Activated T-cell treated with anti-CD3 and anti-CD28 coated beads, Interleukin-2, amount 50 U/mL, for 48 hours (primary cell): ENCODE data around the gene PEAR1.
A peak's percentile ranks its signal among the peaks of the same experiment; 100 is the strongest.

Experiments used
- DNase-seq, 2 experiments: peaks; one replicate each; pipeline ENCODE4 v3.0.0-alpha.2; 2020

Gene PEAR1, protein sequence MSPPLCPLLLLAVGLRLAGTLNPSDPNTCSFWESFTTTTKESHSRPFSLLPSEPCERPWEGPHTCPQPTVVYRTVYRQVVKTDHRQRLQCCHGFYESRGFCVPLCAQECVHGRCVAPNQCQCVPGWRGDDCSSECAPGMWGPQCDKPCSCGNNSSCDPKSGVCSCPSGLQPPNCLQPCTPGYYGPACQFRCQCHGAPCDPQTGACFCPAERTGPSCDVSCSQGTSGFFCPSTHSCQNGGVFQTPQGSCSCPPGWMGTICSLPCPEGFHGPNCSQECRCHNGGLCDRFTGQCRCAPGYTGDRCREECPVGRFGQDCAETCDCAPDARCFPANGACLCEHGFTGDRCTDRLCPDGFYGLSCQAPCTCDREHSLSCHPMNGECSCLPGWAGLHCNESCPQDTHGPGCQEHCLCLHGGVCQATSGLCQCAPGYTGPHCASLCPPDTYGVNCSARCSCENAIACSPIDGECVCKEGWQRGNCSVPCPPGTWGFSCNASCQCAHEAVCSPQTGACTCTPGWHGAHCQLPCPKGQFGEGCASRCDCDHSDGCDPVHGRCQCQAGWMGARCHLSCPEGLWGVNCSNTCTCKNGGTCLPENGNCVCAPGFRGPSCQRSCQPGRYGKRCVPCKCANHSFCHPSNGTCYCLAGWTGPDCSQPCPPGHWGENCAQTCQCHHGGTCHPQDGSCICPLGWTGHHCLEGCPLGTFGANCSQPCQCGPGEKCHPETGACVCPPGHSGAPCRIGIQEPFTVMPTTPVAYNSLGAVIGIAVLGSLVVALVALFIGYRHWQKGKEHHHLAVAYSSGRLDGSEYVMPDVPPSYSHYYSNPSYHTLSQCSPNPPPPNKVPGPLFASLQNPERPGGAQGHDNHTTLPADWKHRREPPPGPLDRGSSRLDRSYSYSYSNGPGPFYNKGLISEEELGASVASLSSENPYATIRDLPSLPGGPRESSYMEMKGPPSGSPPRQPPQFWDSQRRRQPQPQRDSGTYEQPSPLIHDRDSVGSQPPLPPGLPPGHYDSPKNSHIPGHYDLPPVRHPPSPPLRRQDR

DNA sequence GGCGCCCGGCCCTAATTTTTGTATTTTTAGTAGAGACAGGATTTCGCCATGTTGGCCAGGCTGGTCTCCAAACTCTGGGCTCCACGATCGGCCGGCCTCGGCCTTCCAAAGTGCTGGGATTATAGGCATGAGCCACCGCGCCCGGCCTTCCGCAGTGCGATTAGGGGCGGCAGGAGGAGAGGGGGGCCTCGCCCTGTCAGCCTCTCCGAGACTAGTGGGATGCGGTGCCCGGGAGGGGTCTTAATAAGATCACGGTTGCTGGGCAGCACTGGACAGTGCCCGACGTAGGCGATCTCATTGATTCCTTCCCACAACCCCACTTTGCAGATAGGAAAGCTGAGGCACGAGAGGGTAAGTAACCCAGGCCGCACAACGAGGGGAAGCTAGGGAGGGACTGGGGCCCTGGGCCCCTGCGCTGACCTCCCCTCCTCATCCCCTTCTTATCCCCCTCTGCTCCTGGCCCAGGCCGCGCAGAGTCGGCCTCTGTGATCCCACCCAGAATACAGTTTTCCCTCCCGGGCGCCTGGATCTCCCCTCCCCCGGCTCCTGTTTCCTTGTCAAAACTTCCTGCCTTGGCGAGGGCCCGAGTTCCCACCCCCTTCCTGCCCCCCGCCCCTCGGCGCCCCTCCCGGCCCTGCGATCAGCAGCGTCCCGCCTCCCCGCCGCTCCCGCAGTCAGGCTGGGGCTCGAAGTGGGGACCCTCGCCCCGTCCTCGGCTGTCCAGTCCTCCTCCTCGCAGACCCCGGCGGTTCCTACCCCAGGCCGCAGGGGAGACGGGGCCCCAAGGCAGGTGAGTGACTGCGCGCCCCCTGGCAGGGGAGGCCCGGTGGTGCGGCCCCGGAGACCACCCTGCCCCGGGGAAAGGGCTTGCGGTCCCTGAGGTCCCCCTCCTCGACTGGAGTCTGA lies at the start of gene PEAR1:
Gene PEAR1, plus strand, starts transcription at position 671 of the 906 bp plus-strand sequence. CDS start 10,209 bp downstream, outside the sequence.
- DNase-seq: no peak

DNA sequence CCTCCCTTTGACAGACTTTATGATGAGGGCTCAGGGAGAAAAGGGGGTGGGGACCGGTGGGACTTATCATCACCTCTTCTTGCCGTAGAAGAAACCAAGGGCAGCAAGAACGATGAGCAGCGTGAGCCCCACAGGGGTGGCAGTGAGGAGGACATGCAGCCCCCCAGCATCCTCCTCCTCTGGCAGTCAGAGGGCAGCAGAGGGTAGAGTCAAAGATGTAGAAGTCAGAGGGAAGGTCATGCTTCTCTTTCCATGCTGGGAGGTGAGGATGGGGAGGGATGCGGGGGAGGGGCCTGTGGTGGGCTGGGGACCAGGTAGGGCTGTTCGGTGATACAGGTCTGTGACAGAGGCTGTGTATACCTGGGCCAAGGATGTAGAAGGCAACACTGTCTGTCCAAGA lies 49.4 kb upstream of the PEAR1 start:
- DNase-seq: no peak

DNA sequence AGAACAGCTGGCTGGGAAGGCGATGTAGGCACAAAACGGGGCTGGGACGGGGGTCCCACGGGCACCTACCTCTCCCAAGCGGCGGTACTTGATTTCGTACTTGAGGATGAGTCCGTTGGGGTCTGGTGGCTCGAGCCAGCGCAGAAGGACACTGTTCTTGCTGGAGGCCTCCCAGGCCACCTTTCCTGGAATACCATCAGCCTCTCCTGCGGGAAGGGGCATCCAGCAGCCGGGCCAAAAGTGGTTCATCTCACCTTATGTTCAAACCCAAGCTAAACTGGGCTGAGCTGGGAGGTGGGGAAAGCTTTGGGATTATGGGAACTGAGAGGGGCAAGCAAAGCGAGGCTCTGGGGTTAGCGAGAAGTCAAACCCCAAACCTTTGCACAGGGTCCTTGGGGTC lies 48.9 kb upstream of the PEAR1 start:
- no peak for DNase-seq

DNA sequence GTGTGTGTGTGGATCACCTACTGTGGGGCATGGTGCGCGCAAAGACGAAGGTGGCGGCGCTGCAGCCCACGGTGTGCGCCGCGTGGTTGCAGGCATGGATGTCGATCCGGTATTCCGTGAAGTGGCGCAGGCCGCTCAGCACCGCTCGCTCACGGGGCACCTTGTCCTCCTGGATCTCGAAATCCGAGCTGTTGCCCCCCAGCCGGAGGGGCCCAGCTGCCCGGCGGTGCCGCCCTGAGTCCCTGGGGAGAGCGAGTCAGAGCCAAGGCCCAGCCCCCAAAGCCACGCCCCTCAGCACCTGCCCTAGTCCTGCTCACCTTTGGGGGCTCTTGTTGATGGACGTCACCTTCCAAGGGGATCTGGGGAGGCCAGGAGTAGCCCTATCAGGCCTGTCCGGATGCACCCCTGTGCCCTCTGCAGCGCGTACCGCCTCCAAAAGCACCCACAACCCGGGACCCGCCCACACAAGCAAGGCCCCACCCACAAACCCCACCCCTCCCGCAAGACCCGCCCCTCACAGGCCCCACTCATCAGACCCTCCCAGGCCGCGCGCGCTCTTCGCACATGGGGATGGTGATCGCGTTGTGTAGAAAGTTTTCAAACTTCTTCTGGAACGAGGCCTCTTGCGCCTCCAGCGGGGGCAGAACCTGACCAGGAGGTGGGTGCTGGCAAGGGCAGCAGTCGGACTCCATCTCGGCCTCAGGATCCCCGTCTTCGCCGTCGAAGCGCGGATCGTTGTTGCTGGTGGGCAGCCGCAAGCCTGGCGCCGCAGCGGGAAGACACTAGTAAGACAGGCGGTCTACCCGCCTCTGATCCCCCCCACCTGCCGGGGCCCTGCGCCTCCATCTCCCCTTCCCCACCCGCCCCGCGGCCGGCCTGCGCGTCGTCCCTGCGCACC lies 48.2 kb upstream of the PEAR1 start:
- peak; percentile 65 to 67 for DNase-seq

DNA sequence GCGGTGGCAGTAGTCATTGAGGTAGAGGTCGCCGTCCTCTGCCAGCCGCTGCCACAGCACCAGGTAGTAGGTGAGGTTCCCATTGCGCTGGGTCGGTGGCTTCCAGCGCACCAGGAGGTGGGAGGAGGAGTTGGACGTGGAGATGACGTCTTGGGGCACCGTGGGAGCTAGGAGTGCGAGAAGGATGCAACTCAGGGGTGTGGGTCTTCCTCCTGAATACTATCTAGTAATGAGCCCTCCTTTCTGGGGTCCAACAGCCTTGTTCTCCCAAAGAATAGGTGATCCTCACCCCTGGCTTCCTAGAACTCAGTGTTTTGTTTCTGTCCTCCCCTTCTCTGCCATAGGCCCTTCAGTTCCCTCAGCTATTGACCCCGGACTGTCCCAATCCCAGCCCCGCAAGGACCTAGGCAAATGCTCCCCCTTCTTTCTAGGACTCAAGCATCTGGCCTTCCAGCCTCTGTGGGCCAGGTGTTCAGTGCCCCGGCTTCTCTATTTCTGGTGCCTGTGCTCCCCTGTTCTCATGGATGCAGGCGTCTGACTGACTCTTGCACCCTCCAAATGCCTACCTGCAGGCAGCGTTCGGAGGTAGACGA lies 47.5 kb upstream of the PEAR1 start:
- no peak for DNase-seq

DNA sequence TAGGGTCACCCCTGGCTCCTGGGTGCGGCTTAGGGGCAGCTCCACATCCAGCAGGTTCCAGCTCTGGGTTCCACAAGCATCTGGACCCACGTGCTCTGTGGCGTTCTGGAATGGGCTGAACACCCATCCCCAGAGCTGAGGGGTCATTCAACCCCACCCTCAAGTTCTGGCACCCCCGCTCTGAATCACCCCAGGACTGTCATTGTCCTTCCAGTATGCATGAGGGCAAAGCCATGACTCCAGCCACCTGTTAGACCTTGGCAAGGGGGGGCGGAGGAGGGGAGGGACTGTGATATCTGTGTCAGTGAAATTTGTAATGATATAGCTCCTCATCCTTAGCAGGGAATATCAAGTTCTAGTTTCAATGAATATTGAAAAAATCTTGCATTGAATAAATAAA lies 46.9 kb upstream of the PEAR1 start:
- DNase-seq: no peak

DNA sequence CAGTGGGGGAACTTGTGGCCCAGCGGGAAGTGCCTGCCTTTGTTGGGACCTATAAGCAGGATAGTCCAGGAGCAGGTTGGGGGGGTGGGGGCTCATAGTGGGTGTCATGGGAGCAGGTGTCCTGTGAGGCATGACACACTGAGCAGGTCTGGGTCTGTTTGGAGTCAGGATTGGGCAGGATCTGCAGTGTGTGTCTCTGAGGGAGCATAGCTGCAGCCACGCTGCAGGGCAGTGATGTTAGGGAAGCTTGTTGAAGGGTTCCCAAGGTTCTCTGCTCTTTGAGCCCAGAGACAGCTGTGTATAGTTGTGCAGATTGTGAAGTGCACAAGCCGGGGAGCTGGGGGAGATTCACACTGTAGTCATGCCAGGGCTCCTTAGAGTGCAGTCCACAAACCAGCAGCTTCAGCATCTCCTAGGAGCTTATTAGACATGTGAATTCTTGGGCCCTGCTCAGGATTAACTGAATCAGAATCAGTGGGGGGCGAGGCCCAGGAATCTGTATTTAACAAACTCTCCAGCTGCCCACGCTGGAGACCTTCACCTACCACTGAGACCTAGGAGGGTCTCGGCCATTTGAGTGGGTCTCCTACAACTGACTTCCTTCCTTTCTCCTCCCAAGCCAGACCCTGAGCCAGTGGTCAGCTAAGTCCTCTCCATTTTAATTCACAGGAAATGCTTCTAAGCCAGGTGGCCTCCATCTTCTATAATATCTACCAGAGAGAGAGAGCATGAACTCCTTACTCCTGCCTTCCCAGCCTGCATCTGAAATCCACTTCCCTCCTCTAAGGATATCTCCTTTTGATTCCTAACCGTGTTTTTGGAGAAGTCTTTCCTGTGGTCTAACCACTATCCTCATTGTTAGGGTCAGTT lies 45.7 kb upstream of the PEAR1 start:
- no peak for DNase-seq

DNA sequence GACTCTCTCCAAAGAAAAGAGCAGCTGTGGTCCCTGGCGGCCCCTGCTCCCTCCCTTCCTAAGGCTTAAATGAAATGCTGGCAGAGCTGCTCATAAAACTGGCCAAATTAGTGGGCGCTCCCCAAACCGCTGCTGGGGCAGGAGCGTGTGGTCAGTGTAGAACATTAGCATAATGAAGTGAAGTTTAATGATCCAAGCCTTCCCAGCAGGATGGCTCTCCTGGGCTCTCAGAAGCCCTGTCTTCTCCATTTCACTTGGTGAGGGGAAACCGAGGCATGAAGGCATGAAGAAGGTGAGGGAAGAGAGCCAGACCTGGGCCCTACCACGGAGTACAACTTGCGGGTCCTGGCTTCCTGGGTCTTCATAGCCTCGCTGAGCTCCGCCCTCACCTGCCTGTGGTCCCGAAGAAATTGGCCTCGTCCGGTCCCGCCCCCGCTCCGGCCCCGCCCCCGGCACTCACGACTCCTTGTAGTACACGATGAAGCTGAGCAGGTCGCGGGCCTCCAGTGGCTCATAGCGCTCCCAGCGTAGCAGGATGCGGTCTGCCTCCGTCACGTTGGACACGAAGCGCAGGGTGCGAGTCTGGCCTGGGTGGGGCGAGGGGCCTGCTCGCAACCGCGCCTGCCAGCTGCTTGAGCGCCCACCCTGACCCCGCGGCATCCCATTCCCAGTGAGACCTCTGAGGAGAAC lies 44.9 kb upstream of the PEAR1 start:
- DNase-seq: peak; percentile 79 to 81

DNA sequence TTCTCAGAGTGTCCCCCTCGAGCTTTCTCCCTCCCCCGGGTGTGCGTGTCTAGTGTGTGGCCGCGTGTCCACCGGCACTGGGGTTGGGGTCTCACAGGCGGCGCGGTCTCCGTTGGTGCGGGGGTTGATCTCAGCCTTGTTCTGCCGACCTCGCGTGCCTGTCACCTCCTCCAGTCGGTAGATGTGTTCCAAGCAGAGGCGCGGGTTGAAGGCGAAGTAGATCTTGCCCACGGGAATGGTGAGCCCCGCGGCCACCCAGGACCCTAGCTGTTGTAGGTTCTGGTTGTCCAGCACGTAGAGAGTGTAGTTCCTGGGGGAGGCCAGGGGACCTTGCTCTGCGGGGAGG lies 44.4 kb upstream of the PEAR1 start:
- no peak for DNase-seq

DNA sequence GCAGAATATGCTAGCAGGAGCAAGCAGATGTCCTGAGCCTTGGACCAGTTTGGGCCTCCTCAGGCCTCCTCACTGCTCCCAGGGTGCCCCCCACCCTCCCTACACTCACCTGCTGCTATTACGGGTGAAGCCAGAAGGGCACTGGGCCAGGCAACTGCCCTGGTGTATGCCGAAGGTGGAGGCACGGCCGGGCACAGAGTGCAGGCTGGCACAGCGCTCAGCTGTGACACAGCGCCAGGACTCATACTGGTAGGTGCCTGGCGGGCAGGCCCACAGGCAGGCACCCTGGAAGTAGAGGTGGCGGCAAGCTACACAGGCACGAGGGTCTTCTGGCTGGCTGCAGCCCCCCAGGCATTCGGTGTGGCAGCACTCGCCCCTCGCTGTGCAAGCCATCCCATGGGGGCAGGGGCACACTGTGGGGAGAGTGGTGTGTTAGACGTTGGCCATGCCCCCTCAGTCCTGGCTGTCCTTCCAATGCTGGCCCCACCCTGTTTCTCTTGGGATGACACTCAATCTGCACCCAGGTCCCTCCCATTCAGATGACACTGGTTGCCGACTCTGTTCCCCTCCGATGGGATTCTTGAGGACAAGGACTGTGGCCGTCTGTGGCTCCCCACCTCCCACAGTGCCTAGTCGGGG lies 41.6 kb upstream of the PEAR1 start:
- DNase-seq: no peak

DNA sequence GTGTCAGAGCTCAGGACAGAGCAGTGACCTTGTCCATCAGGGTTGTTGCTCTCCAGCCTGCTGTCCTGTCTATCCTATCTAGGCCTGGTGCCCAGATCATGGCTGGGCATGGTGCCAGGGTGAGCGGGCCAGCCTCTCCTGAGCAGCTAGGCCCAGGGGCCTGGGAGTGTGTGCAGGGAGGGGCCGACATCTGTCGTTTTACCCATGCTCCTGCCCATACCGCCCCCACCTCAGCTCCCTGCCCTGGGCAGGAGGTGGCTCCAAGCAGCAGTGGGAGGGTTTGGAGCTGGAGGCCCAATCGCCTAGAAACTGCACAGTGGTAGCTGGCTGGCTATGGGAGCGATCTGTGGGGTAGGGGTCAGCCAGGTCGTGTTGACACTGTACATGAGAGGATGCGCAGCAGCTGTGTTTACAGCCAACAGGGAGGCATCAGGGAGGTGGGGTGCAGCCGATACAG lies 41.1 kb upstream of the PEAR1 start:
- no peak for DNase-seq

DNA sequence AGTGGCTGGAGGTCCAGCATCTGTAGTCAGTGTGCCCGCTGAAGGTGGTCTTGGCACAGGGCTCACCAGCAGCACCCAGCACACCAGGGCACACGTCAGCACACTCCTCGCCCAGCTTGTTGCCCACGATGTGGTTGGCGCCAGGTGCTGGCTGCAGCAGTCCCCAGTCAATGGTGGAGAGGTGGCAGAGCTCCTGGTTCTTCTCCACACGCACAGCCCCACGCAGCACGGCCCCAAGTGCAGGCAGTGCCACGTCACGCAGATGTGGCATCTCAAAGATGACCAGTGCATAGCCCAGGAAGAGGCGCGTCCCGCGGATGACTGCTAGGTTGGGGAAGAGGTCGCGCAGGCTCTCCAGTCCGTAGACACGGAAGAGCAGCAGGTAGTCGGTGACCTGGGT lies 39.8 kb upstream of the PEAR1 start:
- DNase-seq: no peak

DNA sequence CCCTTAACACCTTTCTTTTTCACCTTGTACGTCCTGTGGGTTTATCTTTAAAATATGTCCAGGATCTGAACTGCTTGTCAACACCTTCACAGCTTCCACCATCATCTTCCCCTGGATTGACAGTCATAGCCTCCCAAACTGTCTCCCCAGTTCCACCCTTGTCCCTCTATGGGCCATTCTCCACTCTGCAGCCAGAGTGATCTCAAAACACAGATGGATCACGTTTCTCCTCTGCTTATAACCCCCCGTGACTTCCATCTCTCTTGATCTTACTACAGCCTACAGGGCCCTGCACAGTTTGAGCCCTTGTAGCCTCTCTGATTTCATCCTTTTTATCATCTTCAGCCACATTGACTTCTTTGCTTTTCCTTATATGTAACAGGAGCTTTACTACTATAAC lies 38.9 kb upstream of the PEAR1 start:
- DNase-seq: no peak

DNA sequence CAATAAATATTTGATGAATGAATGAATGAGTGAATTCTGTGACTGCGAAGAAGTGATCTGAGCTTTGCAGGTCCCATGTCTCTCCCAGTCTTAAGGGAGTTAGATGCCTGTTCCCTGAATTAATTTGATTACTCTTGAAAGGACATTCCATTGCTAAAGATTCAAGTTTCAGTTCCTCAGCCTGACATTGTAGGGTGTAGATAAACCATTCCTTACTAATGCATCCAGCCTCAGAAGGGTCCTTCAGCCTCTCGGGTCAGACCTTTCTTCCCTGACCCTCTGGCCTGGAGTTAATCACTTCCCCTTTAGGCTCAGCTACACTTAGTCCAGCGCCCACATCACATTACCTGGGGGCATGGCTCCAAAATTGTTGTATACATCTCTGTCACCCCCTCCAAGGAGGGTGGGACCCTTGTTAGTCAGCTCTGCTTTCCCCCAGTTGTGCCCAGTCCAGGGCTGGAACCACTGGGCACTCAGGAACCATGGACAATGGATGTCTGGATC lies 37.2 kb upstream of the PEAR1 start:
- DNase-seq: no peak

DNA sequence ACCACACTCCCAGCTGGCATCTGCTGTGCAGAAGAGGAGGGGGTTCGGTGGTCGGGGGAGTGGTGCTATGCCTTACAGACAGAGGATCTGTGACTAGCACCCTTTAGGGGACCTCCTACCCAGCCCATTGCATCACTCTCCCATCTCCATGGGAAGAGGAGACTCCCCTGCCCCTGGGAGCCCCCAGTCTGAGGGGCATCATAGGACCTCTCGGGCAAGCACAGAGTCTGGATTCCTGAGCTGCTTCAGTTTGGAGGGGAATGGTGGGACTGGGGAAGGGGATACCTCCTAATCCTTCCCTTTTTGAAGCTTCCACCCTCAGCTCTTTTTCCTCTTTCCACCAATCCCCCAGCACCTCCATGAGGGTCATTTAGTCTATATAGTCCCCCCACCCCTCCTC lies 36.0 kb upstream of the PEAR1 start:
- DNase-seq: no peak

DNA sequence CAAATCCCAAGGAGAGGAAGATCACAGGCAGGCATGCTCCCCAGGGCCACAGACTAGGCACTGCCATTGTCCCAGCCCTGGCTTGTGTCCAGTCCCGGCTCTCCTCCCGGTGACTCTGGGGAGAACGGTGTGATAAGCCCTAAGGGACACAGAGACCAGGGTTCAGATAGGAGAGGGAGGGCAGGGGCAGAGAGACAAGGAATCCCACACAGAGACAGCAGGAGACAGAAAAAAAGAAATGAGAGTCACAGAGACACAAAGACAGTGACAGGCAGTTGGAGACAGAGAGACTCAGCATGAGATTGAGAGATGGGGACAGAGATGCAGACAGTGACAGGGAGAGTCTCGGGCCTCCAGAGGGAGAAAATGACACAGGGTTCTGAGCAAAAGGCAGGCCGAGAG lies 35.0 kb upstream of the PEAR1 start:
- no peak for DNase-seq

DNA sequence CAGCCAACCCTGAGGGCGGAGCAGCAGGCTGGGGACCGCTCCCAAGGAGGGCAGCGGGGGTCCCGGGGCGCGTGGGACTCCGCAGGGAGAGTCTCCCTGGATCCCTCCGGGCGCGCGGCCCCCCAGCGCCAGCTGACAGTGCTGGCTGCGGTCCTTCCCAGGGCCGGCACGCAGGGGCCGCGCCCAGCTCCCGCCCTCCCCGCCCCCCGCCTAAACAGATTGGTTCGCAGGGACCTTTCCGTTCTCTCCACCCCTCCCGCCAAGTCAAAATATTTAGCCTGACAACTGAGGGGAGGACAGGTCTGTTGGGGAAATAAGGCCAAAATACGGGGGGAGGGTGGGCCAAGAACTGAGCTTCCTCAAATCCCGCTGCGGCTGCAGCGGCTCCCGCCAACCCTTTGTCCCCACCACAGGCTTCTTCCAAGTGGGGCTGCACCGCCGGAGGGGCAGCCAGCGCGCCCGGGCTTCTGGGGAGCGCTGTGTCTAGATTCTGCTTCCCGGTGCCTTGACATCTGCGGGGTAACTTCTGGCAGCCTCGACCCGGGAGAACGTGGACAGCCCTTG lies 34.5 kb upstream of the PEAR1 start, which contains the start of gene INSRR:
Gene INSRR, minus strand, starts transcription at position 159 of the 564 bp plus-strand sequence. CDS start 496 bp downstream, outside the sequence.
- DNase-seq: no peak

DNA sequence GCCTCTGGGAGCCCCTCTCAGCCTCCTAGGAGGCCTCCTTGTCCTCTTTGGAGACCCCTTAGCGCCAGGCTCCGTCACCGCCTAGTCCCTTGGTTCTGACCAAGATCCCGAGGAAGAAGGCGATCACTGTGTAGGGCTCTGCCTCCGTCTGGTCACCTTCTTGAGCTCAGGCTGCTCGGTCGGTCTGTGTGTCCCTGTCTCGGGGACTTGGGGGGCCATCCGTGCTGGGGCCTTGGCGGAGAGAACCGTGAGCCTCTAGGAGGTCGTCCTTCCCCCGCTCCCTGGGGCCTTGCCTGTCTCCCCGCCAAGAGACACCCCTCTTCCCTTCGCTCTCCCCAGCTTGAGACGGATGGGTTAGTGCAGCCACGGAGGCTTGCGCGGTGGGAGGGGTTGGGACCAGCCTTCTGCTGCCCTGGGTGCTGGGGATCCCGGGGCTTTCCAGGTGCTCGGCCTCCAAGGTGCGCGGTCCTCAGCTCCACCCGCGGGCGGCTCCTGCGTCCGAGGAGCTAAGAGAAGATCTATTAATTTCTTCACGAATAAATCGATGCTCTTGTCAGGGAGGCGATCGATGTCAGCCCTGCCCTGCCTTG lies 33.9 kb upstream of the PEAR1 start:
- DNase-seq: peak in 1 of 2 experiments; percentile 62
